ENCODE results near the gene INTS3. TPM values are rescaled to one million over a fixed set of nuclear protein-coding genes. Genes with fewer than 3 reads are reported as not detected.
A peak's percentile ranks its signal among the peaks of the same experiment; 100 is the strongest.

Gene INTS3
- total RNA-seq, 1 donor from 2014 or later = 88.6 TPM

DNA sequence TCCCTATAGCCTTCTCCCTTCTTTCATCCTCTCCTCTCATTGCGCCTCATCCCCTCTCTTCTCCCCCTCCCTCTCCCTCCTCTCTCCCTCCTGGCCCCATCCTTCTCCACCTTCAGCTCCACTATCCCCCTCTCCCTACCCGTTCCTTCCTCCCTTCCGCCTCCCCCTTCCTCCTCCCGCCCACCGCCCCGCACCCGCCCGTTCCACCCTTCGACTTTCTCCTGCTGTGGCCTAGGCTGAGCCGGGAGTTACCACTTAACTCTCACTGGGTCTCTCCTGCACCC is 47.8 kb upstream of the INTS3 start:
- ChIA-PET CTCF (interaction anchor here (1.0 to 3.8 kb wide), 3 partner anchors 18 to 307 kb away, joined by 3 to 23 read pairs (median 9); partner anchors contain the start of gene RAB13), POLR2A (interaction anchor here (0.5 to 1.4 kb wide), 7 partner anchors 27 to 310 kb away, joined by 3 to 13 read pairs (median 4); partner anchors contain the start of genes INTS3 and RPS27)
- intact Hi-C loops (cut with micrococcal nuclease) = no loop called here
- DNase-seq = no peak
- no peak for ATAC-seq (ENCODE audit: low read depth)
- TF ChIP-seq, protein P1, sequence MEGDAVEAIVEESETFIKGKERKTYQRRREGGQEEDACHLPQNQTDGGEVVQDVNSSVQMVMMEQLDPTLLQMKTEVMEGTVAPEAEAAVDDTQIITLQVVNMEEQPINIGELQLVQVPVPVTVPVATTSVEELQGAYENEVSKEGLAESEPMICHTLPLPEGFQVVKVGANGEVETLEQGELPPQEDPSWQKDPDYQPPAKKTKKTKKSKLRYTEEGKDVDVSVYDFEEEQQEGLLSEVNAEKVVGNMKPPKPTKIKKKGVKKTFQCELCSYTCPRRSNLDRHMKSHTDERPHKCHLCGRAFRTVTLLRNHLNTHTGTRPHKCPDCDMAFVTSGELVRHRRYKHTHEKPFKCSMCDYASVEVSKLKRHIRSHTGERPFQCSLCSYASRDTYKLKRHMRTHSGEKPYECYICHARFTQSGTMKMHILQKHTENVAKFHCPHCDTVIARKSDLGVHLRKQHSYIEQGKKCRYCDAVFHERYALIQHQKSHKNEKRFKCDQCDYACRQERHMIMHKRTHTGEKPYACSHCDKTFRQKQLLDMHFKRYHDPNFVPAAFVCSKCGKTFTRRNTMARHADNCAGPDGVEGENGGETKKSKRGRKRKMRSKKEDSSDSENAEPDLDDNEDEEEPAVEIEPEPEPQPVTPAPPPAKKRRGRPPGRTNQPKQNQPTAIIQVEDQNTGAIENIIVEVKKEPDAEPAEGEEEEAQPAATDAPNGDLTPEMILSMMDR (IDR thresholded peaks at IDR 0.05) = no peak
- Mint-ChIP-seq H3K4me1 (peaks cover 21% of the 10 kb centered on the region), H3K36me3 (ENCODE audit: low read depth) (no peaks in the 10 kb centered on the region), H3K27ac (no peak overlapping the region), H3K4me3 (peak overlapping the region; percentile 81), H3K27me3 (peaks cover 39% of the 10 kb centered on the region), H3K9me3 (no peaks in the 10 kb centered on the region)

DNA sequence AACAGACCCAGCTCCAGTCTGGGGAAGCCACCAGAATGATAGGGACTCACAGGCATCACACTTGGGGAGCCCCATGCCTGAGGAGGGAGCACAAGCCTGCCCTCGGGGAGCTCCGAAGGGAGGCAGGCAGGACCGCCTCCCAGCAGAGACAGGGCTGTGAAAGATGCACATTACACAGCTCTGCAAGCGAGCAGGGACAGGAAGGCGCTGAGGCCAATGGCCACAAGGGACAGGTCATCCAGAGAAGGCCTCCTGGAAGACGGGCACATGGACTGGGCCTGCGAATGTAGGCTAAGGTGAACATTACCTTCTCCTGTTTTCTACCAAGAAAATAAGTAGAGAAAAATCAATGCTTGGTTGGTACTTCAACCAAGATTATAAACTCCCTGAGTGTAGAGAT is 45.1 kb upstream of the INTS3 start:
- Mint-ChIP-seq H3K9me3 (no peaks in the 10 kb centered on the region), H3K36me3 (ENCODE audit: low read depth) (no peaks in the 10 kb centered on the region), H3K4me1 (peaks cover 18% of the 10 kb centered on the region), H3K27ac (no peak overlapping the region), H3K4me3 (no peak overlapping the region), H3K27me3 (peaks cover 43% of the 10 kb centered on the region)
- ChIA-PET POLR2A (interaction anchor here (0.6 to 0.9 kb wide), 2 partner anchors 7 to 45 kb away, joined by 3 to 5 read pairs; partner anchors contain the start of gene INTS3), CTCF (interaction anchor here (0.7 kb wide), 1 partner anchor 114 kb away, joined by 3 read pairs; no protein-coding TSS in a partner anchor)
- DNase-seq = no peak
- ATAC-seq (ENCODE audit: low read depth) = no peak
- TF ChIP-seq, protein P1 (IDR thresholded peaks at IDR 0.05) = no peak
- intact Hi-C loops (cut with micrococcal nuclease) = no loop called here

DNA sequence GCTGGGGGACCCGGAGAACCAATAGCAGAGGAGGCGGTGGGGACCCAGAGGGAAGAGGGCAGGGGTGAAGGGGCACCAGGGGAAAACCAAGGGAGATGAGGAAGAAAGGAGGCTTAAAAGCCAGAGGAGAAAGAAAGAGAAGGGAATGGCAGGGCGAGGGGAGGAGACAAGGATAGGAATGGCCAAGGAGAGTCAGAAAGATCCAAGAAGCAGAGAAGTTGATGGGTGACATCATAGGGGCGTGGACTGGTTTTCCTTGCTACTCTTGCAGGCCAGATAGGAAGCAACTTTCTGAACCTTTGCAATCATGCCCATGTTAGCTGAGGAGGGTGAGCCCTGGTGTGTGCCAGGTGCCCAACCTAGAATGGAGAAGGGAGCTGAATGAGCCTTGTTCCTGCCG is 44.0 kb upstream of the INTS3 start:
- CTCF ChIA-PET = no interaction called here
- peaks cover 37% of the 10 kb centered on the region for H3K27me3 Mint-ChIP-seq

DNA sequence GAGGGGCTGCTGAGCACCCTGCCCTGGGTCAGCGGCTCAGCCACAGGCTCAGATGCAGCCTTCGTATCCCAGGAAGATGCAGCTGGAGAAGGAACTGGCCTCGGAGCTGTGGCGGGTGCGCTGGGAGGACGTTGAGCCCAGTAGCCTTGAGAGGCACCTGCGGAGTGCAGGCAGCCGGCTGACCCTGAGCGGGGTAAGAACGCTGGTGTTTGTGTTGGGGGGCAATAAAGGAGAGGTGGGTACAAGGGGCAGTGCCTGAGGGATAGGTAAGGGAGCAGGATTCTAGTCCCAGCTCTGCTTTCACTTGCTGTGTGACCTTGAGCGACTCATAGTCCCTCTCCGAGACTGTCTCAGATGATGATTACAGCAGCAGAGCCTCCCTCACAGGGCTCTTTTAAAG is 43.0 kb upstream of the INTS3 start:
- no peak overlapping the region for H3K4me3 Mint-ChIP-seq
- peaks cover 35% of the 10 kb centered on the region for H3K27me3 Mint-ChIP-seq
- no peaks in the 10 kb centered on the region for H3K9me3 Mint-ChIP-seq
- DNase-seq (no peak), ATAC-seq (ENCODE audit: low read depth) (no peak)
- H3K27ac Mint-ChIP-seq = no peak overlapping the region
- peaks cover 10% of the 10 kb centered on the region for H3K4me1 Mint-ChIP-seq
- ChIA-PET POLR2A (no interaction called here), CTCF (no interaction called here)
- TF ChIP-seq, protein P1 (IDR thresholded peaks at IDR 0.05) = no peak
- intact Hi-C loops (cut with micrococcal nuclease) = no loop called here
- no peaks in the 10 kb centered on the region for H3K36me3 Mint-ChIP-seq (ENCODE audit: low read depth)

More for the DNA sequence above, 44.0 kb upstream of the INTS3 start:
- intact Hi-C loops (cut with micrococcal nuclease) = no loop called here
- H3K27ac Mint-ChIP-seq = no peak overlapping the region
- no peaks in the 10 kb centered on the region for H3K36me3 Mint-ChIP-seq (ENCODE audit: low read depth)
- TF ChIP-seq, protein P1 (IDR thresholded peaks at IDR 0.05) = no peak
- POLR2A ChIA-PET = no interaction called here
- peaks cover 14% of the 10 kb centered on the region for H3K4me1 Mint-ChIP-seq
- ATAC-seq (ENCODE audit: low read depth) (no peak), DNase-seq (no peak)
- no peak overlapping the region for H3K4me3 Mint-ChIP-seq
- H3K9me3 Mint-ChIP-seq = no peaks in the 10 kb centered on the region

DNA sequence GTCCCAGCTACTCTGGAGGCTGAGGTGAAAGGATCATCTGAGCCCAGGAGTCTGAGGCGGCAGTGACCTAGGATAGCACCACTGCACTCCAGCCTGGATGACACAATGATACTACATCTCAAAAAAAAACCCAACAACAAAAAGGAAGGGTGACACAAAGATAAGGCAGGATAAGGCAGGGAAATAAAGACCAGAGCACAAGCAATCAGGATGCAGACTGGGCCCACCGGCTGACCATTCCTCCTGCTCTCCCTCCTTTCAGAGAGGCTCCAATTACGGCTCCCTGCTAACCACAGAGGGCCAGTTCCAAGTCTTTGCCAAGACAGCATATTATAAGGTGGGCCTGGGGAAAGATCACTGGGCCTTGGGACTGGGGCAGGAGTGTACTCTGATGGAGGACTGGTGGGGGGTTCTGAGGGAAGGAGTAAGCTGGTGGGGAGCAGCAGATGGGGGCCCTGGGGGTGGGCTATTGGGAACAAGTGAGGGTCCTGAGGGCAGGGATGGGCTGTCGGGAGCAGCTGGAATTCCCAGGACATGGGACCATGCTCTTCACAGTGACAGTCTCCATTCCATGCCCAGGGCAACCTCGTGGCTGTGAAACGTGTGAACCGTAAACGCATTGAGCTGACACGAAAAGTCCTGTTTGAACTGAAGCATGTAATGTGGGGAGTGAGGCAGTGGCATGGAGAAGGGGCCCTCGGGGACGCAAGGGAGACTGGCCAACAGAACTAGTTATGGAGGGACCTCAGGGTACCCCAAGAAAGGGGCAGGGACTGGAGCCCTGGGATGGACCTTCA is 42.1 kb upstream of the INTS3 start:
- no peaks in the 10 kb centered on the region for H3K9me3 Mint-ChIP-seq
- intact Hi-C loops (cut with micrococcal nuclease) = no loop called here
- H3K4me3 Mint-ChIP-seq = no peak overlapping the region
- peaks cover 29% of the 10 kb centered on the region for H3K27me3 Mint-ChIP-seq
- H3K4me1 Mint-ChIP-seq = peaks cover 7% of the 10 kb centered on the region
- POLR2A ChIA-PET = no interaction called here
- CTCF ChIA-PET = no interaction called here
- ATAC-seq (ENCODE audit: low read depth) (no peak), DNase-seq (no peak)
- TF ChIP-seq, protein P1 (IDR thresholded peaks at IDR 0.05) = no peak
- no peaks in the 10 kb centered on the region for H3K36me3 Mint-ChIP-seq (ENCODE audit: low read depth)
- H3K27ac Mint-ChIP-seq = no peak overlapping the region

All from activated B cell treated with CpG ODN at 0.5 μM for 24 hours (primary cell).